Suprapubic skin (tissue), 4 donors: Measurements from ENCODE around the gene LCMT1. TPM values are rescaled to one million over a fixed set of nuclear protein-coding genes. Genes with fewer than 3 reads are reported as not detected.

ENCODE experiments used
- DNase-seq, 2 donors: peaks; one replicate each; pipeline ENCODE4 v3.0.0-alpha.2; 2019; ENCODE audit warnings: low spot score in 2 of 2
- H3K27ac ChIP-seq: fragments of 200-600 bp; sonication (generic); one replicate; pipeline ENCODE4 v1.5.1; 2019
- H3K27me3 ChIP-seq: fragments of 200-600 bp; sonication (generic); one replicate; pipeline ENCODE4 v1.5.1; 2019
- H3K36me3 ChIP-seq: fragments of 200-600 bp; sonication (generic); one replicate; pipeline ENCODE4 v1.5.1; 2019
- H3K4me1 ChIP-seq: fragments of 200-600 bp; sonication (generic); one replicate; pipeline ENCODE4 v1.5.1; 2019
- H3K4me3 ChIP-seq: fragments of 200-600 bp; sonication (generic); one replicate; pipeline ENCODE4 v1.5.1; 2019; ENCODE audit warnings: mild to moderate bottlenecking
- H3K9me3 ChIP-seq: fragments of 200-600 bp; sonication (generic); one replicate; pipeline ENCODE4 v1.5.1; 2019
- CTCF ChIP-seq, 2 donors: fragments of 200-600 bp in 1 of 2; fragments of 450-650 bp in 1 of 2; sonication (generic) in 1 of 2; IDR thresholded peaks; one replicate each; pipeline ENCODE4 v1.5.1; 2016 to 2019; ENCODE audit warnings: antibody characterized with exemption in 2 of 2, mild to moderate bottlenecking in 1 of 2, moderate library complexity in 1 of 2
- EP300 ChIP-seq: sonication (generic); formaldehyde crosslinking; IDR thresholded peaks from one replicate; pipeline ENCODE4 v1.6.1; 2017; ENCODE audit warnings: antibody characterized with exemption
- POLR2A ChIP-seq, 2 donors: fragments of 450-650 bp; IDR thresholded peaks; one replicate each; pipeline ENCODE4 v1.6.1; 2017; ENCODE audit warnings: antibody characterized with exemption in 2 of 2, mild to moderate bottlenecking in 2 of 2, moderate library complexity in 2 of 2
- POLR2AphosphoS5 ChIP-seq, 3 donors: sonication (generic); formaldehyde crosslinking; IDR thresholded peaks; one replicate each; pipeline ENCODE4 v1.6.1; 2017; ENCODE audit warnings: antibody characterized with exemption in 3 of 3
- WGBS: methylation state at CpG from one replicate; pipeline ENCODE4 v1.1.5; 2018; 5-methylcytosine and 5-hydroxymethylcytosine counted together
- total RNA-seq, 4 donors: library from RNA; depleted of rRNA; stranded (reverse); fragments of >200 nt; gene quantifications; one replicate each; pipeline ENCODE4 v1.1.0, GENCODE V29; 2016

The LCMT1 gene
- total RNA-seq, 4 donors from 2014 or later, result 41.2 to 54.3 (median 42.8) TPM

GRCh38 chr16:25198021-25198420 is 86.5 kb downstream of the LCMT1 start:
- Histone ChIP-seq H3K36me3 (no peaks in the 10 kb centered on the region), H3K27ac (no peak overlapping the region), H3K4me3 (no peak overlapping the region), H3K9me3 (no peaks in the 10 kb centered on the region), H3K4me1 (no peaks in the 10 kb centered on the region), H3K27me3 (no peaks in the 10 kb centered on the region)
- no peak for TF ChIP-seq EP300
- no peak for TF ChIP-seq CTCF (IDR thresholded peaks at IDR 0.05)
- no peak for TF ChIP-seq POLR2AphosphoS5 (IDR thresholded peaks at IDR 0.05)
- no peak for TF ChIP-seq POLR2A (IDR thresholded peaks at IDR 0.05)
- 58% methylated on average over 4 of the region's 4 CpGs for WGBS
- no peak for DNase-seq

DNA sequence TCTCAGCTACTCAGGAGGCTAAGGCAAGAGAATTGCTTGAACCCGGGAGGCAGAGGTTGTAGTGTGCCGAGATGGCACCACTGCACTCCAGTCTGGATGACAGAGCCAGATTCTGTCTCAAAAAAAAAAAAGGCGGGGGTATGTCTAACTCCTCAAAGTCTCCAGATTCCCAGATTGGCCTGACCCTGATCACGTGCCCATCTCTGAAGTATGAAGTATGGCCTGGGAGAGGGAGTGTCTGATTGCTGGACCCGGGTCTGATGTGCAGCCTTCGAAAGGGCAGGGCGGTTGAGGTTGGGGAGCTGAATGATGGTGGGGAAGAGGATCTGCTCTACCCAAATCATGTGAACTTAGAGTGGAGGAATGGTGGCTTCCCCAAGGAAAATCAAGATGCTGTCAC is 87.9 kb downstream of the LCMT1 start:
- 87% methylated on average over 7 of the region's 7 CpGs for WGBS
- H3K27me3 ChIP-seq, result no peaks in the 10 kb centered on the region
- no peaks in the 10 kb centered on the region for H3K36me3 ChIP-seq
- H3K4me1 ChIP-seq, result no peaks in the 10 kb centered on the region
- H3K9me3 ChIP-seq, result no peaks in the 10 kb centered on the region
- TF ChIP-seq CTCF (IDR thresholded peaks at IDR 0.05), result no peak
- no peak for TF ChIP-seq POLR2A (IDR thresholded peaks at IDR 0.05)
- no peak for TF ChIP-seq POLR2AphosphoS5 (IDR thresholded peaks at IDR 0.05)
- no peak for TF ChIP-seq EP300
- no peak overlapping the region for H3K4me3 ChIP-seq
- DNase-seq, result no peak
- H3K27ac ChIP-seq, result no peak overlapping the region

DNA sequence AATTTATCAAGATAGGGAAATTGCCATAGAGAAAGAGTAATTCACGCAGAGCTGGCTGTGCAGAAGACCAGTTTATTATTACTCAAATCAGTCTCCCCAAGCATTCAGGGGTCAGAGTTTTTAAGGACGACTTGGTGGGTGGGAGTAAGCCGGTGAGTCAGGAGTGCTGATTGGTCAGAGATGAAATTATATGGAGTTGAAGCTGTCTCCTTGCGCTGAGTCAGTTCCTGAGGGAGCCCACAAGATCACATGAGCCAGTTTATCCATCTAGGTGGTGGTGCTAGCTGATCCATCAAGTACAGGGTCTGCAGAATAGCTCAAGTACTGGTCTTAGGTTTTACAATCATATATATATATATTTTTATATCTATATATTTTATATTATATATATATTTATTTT is 99.2 kb downstream of the LCMT1 start:
- no peak for DNase-seq
- WGBS, result 59% methylated on average over 4 of the region's 4 CpGs

DNA sequence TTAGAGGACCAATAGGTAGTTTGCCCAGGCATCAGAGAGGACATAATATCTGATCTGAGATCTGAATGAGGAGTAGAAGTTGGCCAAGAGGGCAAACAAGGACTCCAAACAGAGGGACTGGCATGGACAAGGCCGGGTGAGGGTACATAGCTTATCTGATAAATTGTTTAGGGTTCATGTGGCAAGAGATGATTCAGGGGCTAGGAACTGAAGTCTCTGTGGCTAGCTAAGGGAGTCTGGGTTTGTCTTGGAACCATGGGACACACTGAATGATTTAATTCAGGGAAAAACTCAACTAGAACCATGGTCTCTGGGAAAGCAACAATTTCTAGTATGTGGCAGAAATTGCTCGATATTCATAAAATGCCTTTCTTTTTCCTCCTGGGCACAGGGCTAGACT is 101.1 kb downstream of the LCMT1 start:
- no peaks in the 10 kb centered on the region for H3K9me3 ChIP-seq
- DNase-seq, result no peak
- H3K27ac ChIP-seq, result no peak overlapping the region
- H3K4me3 ChIP-seq, result no peak overlapping the region
- no peaks in the 10 kb centered on the region for H3K27me3 ChIP-seq
- TF ChIP-seq POLR2AphosphoS5 (IDR thresholded peaks at IDR 0.05), result no peak
- TF ChIP-seq CTCF (IDR thresholded peaks at IDR 0.05), result no peak
- TF ChIP-seq EP300, result no peak
- TF ChIP-seq POLR2A (IDR thresholded peaks at IDR 0.05), result no peak
- H3K36me3 ChIP-seq, result no peaks in the 10 kb centered on the region
- WGBS, result 86% methylated on average over 2 of the region's 2 CpGs
- no peaks in the 10 kb centered on the region for H3K4me1 ChIP-seq

More for the DNA sequence above, 99.2 kb downstream of the LCMT1 start:
- Histone ChIP-seq H3K4me3 (no peak overlapping the region), H3K27me3 (no peaks in the 10 kb centered on the region), H3K27ac (no peak overlapping the region), H3K9me3 (no peaks in the 10 kb centered on the region), H3K36me3 (no peaks in the 10 kb centered on the region), H3K4me1 (no peaks in the 10 kb centered on the region)
- TF ChIP-seq CTCF (IDR thresholded peaks at IDR 0.05), result no peak
- TF ChIP-seq POLR2AphosphoS5 (IDR thresholded peaks at IDR 0.05), result no peak
- TF ChIP-seq POLR2A (IDR thresholded peaks at IDR 0.05), result no peak

GRCh38 chr16:25213709-25214397 is 102.3 kb downstream of the LCMT1 start:
- Histone ChIP-seq H3K27me3 (no peaks in the 10 kb centered on the region), H3K9me3 (no peaks in the 10 kb centered on the region), H3K4me3 (no peak overlapping the region), H3K27ac (no peak overlapping the region), H3K36me3 (no peaks in the 10 kb centered on the region), H3K4me1 (no peaks in the 10 kb centered on the region)
- no peak for DNase-seq
- WGBS, result 70% methylated on average over 6 of the region's 6 CpGs
- TF ChIP-seq EP300, result no peak
- no peak for TF ChIP-seq POLR2AphosphoS5 (IDR thresholded peaks at IDR 0.05)
- no peak for TF ChIP-seq POLR2A (IDR thresholded peaks at IDR 0.05)
- TF ChIP-seq CTCF (IDR thresholded peaks at IDR 0.05), result no peak
